CD4-positive, alpha-beta T cell (primary cell): Measurements from ENCODE around the gene EXOC3. TPM values are rescaled to one million over a fixed set of nuclear protein-coding genes. Genes with fewer than 3 reads are reported as not detected.

Source experiments
- ATAC-seq: fragments of 200-7000 bp; cut with Tn5 transposase; one replicate; pipeline ENCODE4 v1.10.0; 2022; ENCODE audit warnings: mild to moderate bottlenecking; ENCODE audit not compliant: poor library complexity
- CTCF ChIA-PET: fragments of 350-600 bp; sonication (Branson Sonifier 250); formaldehyde crosslinking; loops from one replicate; lab custom pipeline; 2021; ENCODE audit warnings: antibody characterized with exemption, inconsistent platforms; lab: Charles Lee
- POLR2A ChIA-PET: fragments of 350-600 bp; sonication (Branson Sonifier 250); formaldehyde crosslinking; loops from one replicate; lab custom pipeline; 2021; ENCODE audit warnings: antibody characterized with exemption, inconsistent platforms; lab: Charles Lee
- DNase-seq, 14 experiments: peaks; one replicate each; pipeline ENCODE4 v3.0.0-alpha.2; 2013 to 2020; ENCODE audit warnings: mixed read lengths in 2 of 14
- H3K27ac ChIP-seq, 2 donors: one replicate each; pipeline versions ENCODE4 v1.5.1 to v1.7.0; 2013; ENCODE audit warnings: low read length in 2 of 2, low read depth in 1 of 2, mild to moderate bottlenecking in 1 of 2
- H3K27me3 ChIP-seq, 2 experiments: 1 replicate in 1 of 2; 2 replicates in 1 of 2; pipeline versions ENCODE4 v1.6.1 to v1.7.0; 2013; ENCODE audit warnings: low read length in 2 of 2, control low read depth in 1 of 2, mild to moderate bottlenecking in 1 of 2, moderate library complexity in 1 of 2; ENCODE audit not compliant: insufficient read depth in 2 of 2, control insufficient read depth in 1 of 2
- H3K36me3 ChIP-seq: one replicate; pipeline ENCODE4 v1.6.1; 2013; ENCODE audit warnings: low read length, control low read depth; ENCODE audit not compliant: insufficient read depth
- H3K4me1 ChIP-seq: one replicate; pipeline ENCODE4 v1.6.1; 2013; ENCODE audit warnings: low read length, control low read depth; ENCODE audit not compliant: insufficient read depth
- H3K4me3 ChIP-seq: one replicate; pipeline ENCODE4 v1.5.1; 2013; ENCODE audit warnings: mild to moderate bottlenecking, low read length, moderate library complexity
- H3K9me3 ChIP-seq, 2 experiments: 1 replicate in 1 of 2; 2 replicates in 1 of 2; pipeline versions ENCODE4 v1.6.1 to v1.7.0; 2013; ENCODE audit warnings: low read length in 2 of 2, mild to moderate bottlenecking in 2 of 2, control low read depth in 1 of 2, moderate library complexity in 1 of 2; ENCODE audit not compliant: control insufficient read depth in 1 of 2, insufficient read depth in 1 of 2
- H3K27ac Mint-ChIP-seq: one replicate; pipeline ENCODE4 v1.8.0; 2020; ENCODE audit warnings: mixed read lengths
- H3K27me3 Mint-ChIP-seq: one replicate; pipeline ENCODE4 v1.8.0; 2021; ENCODE audit warnings: mixed read lengths
- H3K36me3 Mint-ChIP-seq: one replicate; pipeline ENCODE4 v1.8.0; 2021; ENCODE audit warnings: low read depth, mixed read lengths
- H3K4me1 Mint-ChIP-seq: one replicate; pipeline ENCODE4 v1.8.0; 2021; ENCODE audit warnings: low read depth, mixed read lengths
- H3K4me3 Mint-ChIP-seq: one replicate; pipeline ENCODE4 v1.8.0; 2020; ENCODE audit warnings: mild to moderate bottlenecking, mixed read lengths
- H3K9me3 Mint-ChIP-seq: one replicate; pipeline ENCODE4 v1.8.0; 2020; ENCODE audit warnings: mixed read lengths
- CTCF ChIP-seq: fragments of 200-600 bp; IDR thresholded peaks from one replicate; pipeline ENCODE4 v1.8.0; 2022; ENCODE audit warnings: antibody characterized with exemption, mild to moderate bottlenecking
- intact Hi-C, 2 experiments: fragments of 100-400 bp; cut with DNase I in 1 of 2; cut with micrococcal nuclease in 1 of 2; formaldehyde crosslinking; loops; one replicate each; pipeline versions ENCODE4 v1.15.1 to v1.9.0; 2023 to 2025; cut with DNase I, micrococcal nuclease
- total RNA-seq, 174 experiments: library from RNA in 2 of 174; stranded (reverse) in 2 of 174; gene quantifications; one replicate each; pipeline ENCODE4 v1.2.3 and lab custom pipeline; 2021 to 2026

The EXOC3 gene
- total RNA-seq, 2 experiments from 2014 or later: 82.4 to 84.1 TPM

- ATAC-seq (no peak), DNase-seq (no peak)
- Mint-ChIP-seq H3K4me1 (no peaks in the 10 kb centered on the region), H3K27ac (no peak overlapping the region), H3K27me3 (peaks cover 2% of the 10 kb centered on the region), H3K36me3 (no peaks in the 10 kb centered on the region), H3K9me3 (no peaks in the 10 kb centered on the region), H3K4me3 (no peak overlapping the region)
- Histone ChIP-seq H3K4me1 (peaks cover 3% of the 10 kb centered on the region), H3K36me3 (no peaks in the 10 kb centered on the region), H3K4me3 (no peak overlapping the region), H3K27me3 (peaks cover 0 to 2% of the 10 kb centered on the region in 2 experiments), H3K27ac (no peak overlapping the region), H3K9me3 (peaks cover 0 to 16% of the 10 kb centered on the region in 2 experiments)
- ChIA-PET CTCF (no interaction called here), POLR2A (no interaction called here)
- intact Hi-C loops: no loop called here
- no peak for TF ChIP-seq CTCF
Observed at GRCh38 chr5:491119-491855, 48.3 kb downstream of the EXOC3 start.

GRCh38 chr5:491856-492155 is 48.8 kb downstream of the EXOC3 start:
- H3K27ac ChIP-seq: no peak overlapping the region
- no peaks in the 10 kb centered on the region for H3K27me3 ChIP-seq
- Mint-ChIP-seq H3K27me3 (no peaks in the 10 kb centered on the region), H3K27ac (no peak overlapping the region), H3K4me3 (no peak overlapping the region), H3K4me1 (no peaks in the 10 kb centered on the region), H3K36me3 (no peaks in the 10 kb centered on the region), H3K9me3 (no peaks in the 10 kb centered on the region)
- no peak for DNase-seq
- no peak for ATAC-seq
- H3K9me3 ChIP-seq: peaks cover 0 to 16% of the 10 kb centered on the region in 2 experiments
- ChIA-PET POLR2A (no interaction called here), CTCF (no interaction called here)
- no peaks in the 10 kb centered on the region for H3K36me3 ChIP-seq
- no peak for TF ChIP-seq CTCF
- no peaks in the 10 kb centered on the region for H3K4me1 ChIP-seq
- no peak overlapping the region for H3K4me3 ChIP-seq
- intact Hi-C loops: no loop called here

GRCh38 chr5:492314-492893 is 49.4 kb downstream of the EXOC3 start:
- no peak for ATAC-seq
- Mint-ChIP-seq H3K4me1 (no peaks in the 10 kb centered on the region), H3K4me3 (no peak overlapping the region), H3K27me3 (no peaks in the 10 kb centered on the region), H3K9me3 (no peaks in the 10 kb centered on the region), H3K27ac (no peak overlapping the region), H3K36me3 (no peaks in the 10 kb centered on the region)
- intact Hi-C loops: no loop called here
- H3K9me3 ChIP-seq: peaks cover 0 to 16% of the 10 kb centered on the region in 2 experiments
- no peak for DNase-seq
- ChIA-PET CTCF (no interaction called here), POLR2A (no interaction called here)
- H3K36me3 ChIP-seq: no peaks in the 10 kb centered on the region
- H3K4me1 ChIP-seq: no peaks in the 10 kb centered on the region
- no peaks in the 10 kb centered on the region for H3K27me3 ChIP-seq
- no peak overlapping the region for H3K4me3 ChIP-seq
- TF ChIP-seq CTCF: no peak
- no peak overlapping the region for H3K27ac ChIP-seq
